HG03064 (cell line): ENCODE results near the gene PRPF40B.

Experiments
- ATAC-seq: cut with Tn5 transposase; IDR thresholded peaks from one replicate; pipeline ENCODE4 v1.9.1; 2021; ENCODE audit warnings: low read depth; ENCODE audit not compliant: unreplicated experiment

Gene PRPF40B

DNA sequence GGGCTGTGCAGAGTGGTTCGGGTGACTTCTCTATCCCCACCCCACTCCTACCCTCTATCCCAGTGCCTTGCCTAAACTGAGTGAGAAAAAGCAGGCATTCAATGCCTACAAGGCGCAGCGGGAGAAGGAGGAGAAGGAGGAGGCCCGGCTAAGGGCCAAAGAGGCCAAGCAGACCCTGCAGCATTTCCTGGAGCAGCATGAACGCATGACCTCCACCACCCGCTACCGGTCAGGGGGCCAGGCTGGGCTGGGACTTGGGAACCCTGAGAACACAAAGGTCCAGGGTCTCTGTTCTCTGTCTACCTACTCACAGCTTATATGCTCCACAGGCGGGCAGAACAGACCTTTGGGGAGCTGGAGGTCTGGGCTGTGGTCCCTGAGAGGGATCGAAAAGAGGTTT lies 11.7 kb downstream of the PRPF40B start:
- no peak for ATAC-seq

DNA sequence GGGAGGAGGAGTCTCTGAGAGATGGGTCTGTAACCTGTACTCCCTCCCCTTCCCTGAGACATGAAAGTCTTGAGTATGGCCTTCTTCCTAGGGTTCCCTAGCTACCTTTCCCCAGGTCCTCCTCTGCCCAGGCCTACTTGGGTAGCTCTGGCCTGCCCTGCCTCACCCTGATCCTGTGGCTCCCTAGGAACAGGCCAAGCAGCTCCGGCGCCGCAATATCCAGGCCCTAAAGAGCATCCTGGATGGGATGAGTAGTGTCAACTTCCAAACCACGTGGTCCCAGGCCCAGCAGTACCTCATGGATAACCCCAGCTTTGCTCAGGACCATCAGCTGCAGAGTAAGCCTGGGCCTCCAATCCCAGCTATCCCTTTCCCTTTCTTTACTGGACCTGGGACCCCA lies 12.3 kb downstream of the PRPF40B start:
- no peak for ATAC-seq

DNA sequence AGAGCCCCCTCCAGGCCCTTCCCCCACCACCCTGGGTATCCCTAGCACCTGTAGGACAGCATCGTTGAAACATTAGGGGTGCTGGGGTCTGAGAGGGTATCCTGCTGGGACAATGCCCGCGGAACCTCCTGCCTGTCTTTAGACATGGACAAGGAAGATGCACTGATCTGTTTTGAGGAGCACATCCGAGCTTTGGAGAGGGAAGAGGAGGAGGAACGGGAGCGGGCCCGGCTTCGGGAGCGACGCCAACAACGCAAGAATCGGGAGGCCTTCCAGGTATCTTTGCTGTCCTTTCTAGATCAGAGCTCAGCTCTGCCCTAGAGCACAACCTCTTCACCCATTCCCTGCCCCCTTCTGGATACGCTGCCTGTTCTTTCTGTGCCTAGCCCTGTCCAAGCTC lies 13.2 kb downstream of the PRPF40B start:
- ATAC-seq: no peak

DNA sequence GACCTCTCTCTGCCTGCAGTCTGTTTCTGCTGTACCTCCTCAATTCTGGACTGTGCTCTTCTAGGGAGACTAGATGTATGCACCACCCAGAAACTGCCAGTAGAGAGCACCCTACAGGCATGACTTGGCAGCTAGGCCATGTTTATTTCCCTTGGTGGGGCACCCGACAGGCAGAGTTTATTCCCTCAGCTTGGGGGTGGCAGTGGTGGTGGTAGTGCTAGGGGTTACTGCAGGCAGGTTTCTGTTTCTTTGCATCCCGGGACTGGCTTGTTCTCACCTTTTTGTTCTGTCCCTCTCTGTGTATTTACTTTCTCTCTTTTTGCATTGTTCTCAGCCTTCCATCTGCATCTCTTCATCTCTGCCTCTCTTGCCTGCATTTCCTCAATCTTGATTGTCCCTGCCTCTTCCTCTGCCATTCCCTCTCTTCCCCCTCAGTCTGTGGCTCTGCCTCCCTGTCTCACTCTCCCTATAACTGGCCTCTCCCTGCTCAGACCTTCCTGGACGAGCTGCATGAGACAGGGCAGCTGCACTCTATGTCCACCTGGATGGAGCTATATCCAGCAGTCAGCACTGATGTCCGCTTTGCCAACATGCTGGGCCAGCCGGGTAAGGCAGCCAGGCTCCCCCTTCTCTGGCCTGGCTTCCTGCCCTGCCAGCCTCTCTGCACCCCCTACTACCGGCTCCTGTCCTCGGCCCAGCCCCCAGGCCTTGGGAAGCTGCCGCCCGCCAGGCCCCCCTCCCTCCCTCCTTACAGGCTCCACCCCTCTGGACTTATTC lies 13.8 kb downstream of the PRPF40B start:
- no peak for ATAC-seq

DNA sequence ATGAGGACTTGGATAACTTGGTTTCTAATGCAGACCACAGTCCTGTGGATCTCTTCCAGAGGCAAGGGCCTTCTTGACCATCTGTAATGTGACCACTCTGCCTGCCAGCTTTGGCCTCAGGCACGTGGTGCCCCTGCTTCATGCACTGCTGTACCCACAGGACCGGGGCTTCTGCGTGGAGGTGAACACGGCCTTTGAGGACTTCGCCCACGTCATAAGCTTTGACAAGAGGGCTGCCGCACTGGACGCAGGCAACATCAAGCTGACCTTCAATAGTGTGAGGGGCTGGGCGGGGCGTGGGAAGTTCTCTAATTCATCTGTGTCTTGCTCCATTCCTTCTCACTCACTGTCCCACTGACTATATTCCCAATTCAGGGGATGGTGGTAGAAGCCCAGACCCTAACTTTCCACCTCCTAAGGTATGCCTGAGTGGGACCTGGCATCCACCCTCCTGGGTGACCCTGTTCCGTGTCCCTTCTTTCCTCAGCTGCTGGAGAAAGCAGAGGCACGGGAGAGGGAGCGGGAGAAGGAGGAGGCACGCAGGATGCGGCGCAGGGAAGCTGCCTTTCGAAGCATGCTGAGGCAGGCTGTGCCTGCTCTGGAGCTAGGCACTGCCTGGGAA lies 18.5 kb downstream of the PRPF40B start:
- no peak for ATAC-seq

DNA sequence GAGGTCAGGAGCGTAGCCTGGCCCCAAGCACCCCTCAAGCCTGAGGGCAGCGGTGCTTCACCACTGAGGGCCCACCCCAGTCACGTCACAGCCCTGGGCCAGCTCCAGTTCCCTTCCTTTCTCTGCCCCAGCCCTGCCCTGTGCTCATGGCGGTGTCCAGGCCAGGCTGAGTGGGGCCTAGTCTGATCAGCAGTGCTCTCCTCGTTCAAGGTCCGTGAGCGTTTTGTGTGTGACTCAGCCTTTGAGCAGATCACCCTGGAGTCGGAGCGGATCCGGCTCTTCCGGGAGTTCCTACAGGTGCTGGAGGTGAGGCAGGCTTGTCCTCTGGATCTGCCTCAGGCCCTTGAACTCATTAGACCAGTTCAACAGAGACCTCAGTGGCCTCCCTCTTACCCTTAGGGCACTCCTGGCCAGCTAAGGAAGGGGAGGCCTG lies 19.0 kb downstream of the PRPF40B start:
- ATAC-seq: no peak

DNA sequence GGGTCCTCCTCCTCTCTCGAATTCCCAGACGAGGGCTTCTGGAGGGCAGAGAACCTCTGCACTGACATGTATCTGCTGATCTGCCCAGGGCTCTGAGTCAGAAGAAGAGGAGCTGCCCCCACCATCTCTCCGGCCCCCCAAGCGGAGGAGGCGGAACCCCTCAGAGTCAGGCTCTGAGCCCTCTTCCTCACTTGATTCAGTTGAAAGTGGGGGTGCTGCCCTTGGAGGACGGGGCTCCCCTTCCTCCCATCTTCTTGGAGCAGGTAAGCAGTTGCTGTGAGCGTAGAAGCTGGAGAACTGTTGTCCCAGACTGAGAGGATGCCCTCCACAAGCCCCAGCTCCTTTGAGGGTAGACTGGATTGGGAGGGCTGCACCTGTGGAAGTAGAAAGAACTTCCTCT lies 19.8 kb downstream of the PRPF40B start:
- ATAC-seq: no peak

DNA sequence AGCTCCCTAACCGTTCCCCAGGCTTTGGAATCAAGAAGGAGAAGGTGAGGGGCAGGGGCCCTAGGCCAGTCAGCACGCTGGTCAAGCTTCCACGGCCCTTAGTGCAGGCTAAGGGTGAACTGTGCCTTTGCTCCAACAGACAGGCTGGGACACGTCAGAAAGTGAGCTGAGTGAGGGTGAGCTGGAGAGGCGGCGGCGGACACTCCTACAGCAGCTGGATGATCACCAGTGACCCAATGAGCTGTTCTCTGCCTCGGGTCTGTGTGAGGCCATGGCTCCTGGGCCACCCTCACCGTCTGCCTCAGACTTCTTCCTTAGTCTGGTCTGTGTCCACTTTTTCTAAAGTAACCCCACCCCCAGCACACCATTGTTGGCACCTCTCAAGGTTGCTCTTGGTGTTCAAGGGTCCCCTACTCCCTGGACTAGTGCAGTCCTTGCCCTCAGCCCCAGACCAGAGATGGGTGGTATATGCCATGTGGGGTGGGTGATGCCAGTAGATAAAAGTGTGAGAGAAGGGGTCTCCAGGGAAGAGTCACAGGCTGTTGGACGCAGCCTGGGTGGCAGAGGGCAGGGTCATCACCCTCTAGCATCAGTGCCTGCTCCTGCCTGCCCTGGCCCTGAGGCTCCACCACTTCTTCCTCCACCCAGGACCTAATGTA lies 20.7 kb downstream of the PRPF40B start:
- no peak for ATAC-seq

DNA sequence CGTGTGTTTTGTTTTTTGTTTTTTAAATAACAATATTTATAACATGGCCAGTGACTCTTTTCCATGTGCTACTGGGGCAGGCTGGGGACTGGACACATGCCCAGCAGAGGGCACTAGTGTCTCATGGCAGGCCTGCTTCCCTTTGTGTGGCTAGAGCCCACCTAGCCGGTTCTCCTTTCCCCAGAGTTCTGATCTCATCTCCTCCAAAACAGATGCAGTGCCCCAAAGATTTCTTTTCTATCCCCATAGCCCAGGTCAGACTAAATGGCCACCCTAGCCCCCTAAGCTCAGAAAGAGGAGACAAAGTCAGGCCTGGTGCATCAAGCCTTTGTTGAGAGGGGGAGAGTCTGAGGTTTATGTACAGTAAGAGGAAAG lies 21.2 kb downstream of the PRPF40B start:
- ATAC-seq: no peak

DNA sequence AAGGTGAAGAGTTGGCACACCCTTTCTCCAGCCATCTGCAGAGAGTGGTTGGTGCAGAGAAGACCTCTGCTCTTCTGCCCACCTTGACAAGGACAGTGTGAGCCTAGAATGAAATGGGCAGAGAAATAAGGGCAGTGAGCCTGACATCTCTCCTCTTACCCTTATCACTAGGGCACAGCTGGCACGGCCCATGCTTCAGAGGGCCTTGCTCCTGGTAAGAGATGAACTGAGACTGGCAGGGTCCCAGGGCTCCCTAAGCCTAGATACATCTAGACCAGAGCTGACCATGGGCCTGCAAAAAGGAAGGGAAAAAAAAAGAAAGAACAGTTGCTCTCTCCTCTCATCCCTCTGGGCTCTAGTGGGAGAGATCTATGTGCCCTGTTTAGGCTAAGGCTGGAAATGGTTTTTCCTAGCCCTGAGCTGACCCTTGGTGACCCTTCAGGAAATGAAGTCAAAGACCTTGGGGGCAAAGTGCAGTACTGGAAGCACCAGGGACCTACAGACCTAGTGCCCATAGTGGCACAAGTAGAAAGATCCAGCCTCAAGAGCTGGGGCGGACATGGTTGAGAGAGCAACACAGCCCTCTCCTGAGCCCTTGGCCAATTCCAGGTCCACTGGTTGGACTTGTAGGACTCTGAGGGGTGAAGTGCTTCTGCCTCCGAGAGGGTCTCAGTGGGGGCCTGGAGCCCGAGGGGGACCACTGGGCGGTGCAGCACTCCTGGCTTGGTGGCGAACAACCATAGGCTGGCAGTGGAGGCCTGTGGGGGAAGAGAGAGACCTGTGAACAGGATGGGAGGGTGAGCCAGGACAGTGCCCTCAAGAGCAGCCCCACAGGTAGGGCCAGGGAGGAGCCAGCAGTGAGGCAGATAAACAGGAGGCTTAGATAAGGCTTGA lies 22.0 kb downstream of the PRPF40B start:
- no peak for ATAC-seq

DNA sequence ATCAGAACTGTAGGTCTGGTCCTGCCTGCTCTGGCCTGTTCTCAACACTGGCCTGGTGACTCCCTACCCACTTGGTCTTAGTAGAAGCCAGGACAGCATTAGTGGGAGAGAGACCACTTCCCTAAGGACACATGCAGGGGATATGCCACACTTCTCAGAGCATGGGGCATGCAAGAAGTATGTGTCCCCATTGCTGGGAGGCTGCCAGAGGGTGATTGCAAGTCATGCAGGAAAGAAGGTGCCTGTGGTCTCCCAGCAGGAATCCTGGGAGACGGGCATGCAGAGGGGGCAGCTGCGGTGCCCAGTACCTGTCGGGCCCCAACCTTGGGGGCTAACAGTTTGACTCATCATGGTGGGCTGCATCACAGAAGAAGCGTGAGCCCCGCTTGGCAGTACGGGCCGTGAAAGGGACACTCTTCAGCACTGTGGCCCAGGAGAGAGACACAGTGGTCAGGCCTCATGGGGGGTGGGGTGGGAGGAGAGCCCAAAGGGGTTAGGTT lies 23.0 kb downstream of the PRPF40B start:
- no peak for ATAC-seq

DNA sequence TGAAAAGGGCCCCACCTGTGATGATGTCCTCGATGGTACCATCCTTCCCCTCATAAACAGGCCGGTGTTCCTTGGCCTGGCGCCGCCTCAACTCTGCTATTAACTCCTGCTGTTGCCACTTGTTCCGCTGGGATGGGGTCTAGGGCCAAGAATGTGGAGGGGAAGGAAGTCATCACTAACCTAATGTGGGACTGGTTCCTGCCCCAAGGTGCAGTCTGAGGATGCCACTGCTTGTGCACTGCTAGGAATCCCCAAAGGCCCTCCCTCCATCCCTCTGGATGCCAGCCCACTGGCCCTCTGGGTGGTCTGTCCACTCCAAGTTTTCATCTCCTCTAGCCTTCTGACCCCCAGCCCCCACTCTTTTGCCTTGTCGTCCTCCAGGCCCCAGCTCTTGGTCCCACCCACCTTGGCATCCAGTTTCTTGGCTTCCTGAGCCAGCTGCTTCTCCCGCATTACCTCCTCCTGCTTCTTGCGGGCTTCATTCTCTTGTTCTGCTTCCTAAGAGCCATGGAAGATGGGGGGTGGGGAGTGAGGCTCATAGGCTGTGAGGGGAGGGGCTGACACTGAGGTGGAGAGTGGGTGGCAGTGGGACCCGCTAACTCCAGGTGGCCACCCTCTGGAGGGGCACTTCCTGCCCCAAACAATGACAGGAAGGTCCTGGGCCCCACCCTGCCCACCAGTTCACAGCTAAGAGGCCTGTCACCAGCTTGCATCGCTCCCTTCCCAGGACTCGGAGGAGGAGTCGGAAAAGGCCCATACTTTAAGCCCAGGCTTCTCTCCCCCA lies 23.7 kb downstream of the PRPF40B start:
- no peak for ATAC-seq

DNA sequence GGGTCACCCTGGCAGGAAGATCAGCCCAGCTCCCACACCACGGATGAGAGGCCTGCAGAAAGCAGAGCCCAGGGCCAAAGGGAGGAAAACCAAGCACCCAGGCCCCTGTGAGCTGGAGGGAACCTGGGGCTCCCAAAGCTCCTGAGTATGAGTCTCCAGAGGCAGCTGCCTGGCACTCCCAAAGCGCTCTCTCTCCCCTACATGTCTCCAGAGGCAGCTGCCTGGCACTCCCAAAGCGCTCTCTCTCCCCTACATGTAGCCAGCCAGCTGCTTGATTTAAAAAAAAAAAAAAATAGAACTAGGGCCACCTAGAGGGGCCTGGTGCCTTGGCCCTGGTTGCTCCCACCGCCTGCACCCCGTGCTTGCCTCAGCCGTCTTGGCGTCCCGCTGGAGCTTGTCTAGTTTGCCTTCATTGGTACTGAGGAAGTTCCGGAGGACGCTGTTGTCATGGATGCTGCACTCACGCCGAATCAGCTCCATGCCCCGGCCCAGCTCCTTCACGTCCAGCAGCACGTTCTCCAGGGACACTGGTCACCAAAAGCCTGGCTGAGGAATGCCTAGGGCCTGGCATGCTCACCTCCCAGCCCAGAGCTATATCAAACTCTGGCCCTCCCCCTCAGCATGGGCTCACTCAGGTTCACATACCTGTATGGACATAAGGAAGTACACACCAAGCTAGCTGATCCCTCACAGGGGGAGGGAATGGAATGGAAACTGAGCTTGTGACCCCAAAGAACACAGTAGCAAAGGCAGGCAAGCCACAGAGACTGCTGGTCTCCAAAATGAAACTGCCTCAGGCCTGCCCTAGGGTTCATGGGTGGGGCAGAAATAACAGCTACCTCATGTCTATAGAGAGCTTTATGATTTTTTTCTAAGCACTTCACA lies 24.7 kb downstream of the PRPF40B start:
- no peak for ATAC-seq

DNA sequence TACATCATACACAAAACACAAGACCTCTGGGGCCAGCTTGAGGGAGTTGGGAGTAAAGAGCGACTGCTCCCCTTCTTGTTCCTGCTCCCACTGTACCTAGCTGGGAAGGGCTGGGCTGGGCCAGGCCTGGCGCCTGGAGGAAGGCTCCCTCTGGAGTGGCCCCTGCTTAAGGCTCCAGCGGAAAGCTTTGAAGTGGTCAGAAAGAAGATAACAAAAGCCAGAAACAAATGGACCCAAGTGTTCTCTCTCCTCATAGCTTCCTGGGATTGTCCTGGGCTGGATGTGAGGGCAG lies 25.3 kb downstream of the PRPF40B start:
- ATAC-seq: no peak

DNA sequence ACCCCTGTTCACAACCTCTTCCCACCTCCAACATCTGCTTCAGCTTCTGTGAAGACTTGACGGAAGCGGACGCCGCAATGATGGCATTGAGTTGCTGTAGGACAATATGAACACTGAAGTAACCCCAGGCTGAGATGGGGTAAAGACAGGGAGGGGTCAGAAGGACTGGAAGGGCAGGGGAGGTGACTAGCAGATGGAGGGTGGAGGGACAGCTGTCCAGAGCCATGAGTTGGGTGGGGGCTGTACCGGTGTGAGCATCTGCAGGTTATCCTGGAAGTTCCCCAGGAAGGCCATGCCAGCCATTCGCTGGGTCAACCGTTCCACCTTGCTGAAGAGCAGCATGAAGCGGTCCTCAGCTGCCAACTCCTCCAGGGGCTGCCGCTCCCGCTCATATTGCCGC lies 26.1 kb downstream of the PRPF40B start:
- ATAC-seq: no peak

DNA sequence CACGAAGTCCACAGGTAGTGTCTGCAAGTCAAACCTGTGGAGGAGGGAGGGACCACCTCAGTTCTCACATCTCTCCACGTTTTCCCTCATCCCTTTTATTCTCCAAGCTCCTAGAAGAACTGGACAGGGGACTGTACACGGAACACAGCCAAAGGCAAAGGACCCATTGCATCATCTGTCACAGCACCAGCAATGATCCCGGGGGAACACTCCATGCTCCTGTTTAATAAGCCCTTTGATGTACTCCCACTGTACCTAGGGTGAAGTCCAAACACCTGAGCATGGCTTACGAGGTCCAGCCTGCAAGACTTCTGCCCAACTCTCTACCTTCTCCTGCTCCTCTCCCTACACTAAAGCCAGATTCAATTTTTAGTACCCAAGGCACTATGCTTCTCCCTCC lies 26.5 kb downstream of the PRPF40B start:
- no peak for ATAC-seq

DNA sequence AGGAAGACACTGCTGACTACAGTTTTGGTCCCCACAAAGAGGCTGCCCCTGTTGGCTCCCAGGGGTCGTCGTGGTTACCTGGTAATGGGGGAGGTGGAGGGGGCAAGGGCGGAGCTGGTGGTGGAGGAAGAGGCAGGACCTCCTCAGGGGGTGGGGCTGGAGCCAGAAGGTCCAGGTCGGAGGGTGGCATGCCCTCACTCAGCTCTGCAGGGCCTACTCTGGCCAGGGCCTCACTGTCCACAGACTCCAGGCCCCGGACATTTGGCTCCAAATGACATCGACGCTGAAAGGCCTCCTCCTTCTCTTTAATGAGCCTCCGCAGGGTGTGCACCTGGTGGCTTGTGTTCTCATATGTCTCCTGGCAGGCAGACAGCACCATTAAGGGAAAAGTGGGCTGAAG lies 28.5 kb downstream of the PRPF40B start:
- no peak for ATAC-seq

DNA sequence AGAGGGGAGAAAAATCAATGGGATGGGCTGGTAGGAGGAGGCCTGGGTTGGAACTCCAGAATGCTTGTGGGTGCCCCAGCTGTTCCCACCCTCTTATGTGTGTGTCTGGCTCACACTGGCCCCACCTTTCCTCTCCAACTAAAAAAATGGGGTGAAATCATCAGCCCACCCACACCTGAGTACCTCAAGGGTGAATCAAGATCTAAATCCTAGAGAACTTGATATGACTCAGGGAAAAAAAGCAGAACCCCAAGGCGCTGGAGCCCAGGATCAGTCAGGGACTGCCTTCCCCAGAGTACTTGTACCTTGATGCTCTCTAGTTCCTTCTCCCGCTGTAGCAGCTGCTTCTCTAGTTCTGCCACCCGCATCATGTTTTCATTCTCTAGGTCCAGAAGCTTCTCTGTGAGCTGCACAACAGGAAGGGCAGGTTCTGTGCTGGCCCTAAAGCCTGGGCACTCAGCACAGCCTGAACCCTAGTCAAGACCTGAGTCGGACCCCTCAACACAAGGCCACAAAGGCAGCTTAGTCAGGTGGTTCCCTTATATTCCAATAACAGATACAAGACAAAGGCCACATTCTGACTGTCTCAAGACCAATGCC lies 29.7 kb downstream of the PRPF40B start:
- no peak for ATAC-seq

DNA sequence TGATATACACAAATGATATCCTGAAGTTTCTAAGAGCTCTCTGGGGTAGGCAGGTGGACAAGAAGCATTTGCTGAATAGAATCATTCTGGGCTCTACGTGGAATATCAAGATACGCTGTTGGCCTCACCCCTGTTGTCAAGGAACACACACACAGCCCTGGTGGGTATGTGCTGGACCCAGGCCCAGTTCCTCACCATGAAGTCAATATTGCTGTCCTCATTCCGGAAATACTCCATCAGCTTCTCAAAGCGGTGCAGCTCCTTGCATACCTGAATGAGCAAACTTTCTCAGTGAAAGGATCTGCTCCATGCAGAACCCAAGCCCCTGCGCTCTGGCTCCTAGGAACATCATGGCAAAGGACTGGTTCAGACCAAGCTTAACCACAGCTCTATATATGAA lies 31.4 kb downstream of the PRPF40B start:
- ATAC-seq: no peak
